Heart left ventricle (tissue), 13 donors: ENCODE results near the gene EYS.

Source experiments
- POLR2A ChIP-seq, 2 donors: fragments of 450-650 bp; IDR thresholded peaks; one replicate each; pipeline ENCODE4 v1.6.1; 2017; ENCODE audit warnings: antibody characterized with exemption in 2 of 2, mild to moderate bottlenecking in 2 of 2, moderate library complexity in 2 of 2
- TF ChIP-seq, protein P1 (sequence below), 12 donors: fragments of 200-600 bp; sonication (generic) in 4 of 12; IDR thresholded peaks; one replicate each; pipeline versions ENCODE4 v1.5.0 to v1.8.0; 2018 to 2022; ENCODE audit warnings: antibody characterized with exemption in 12 of 12, mild to moderate bottlenecking in 5 of 12
- donor health status: ischemic (EF 13 %, LVEDD 7.1; RV severe dilation, severe dysfunction).
- donor health status: DM: no; HTN: yes; CAD: no.
- donor health status: DM: no; HTN: no; CAD: no.
- donor health status: ischemic (EF 25% LVEDD 6.9; RV normal size, moderate dysfunction).
- donor health status: ischemic (EF 25% LVEDD 5.7; RV mildly dilated, moderate dysfunction).
- donor health status: ischemic (EF 35%, LVEDD 5.7; RV mildly dilated, moderate dysfunction).
- donor health status: nonischemic (EF 11% LVEDD 7.7; RV severe dilation, severe dysfunction).
- donor health status: DM: yes; HTN: yes; CAD: no.
- donor health status: PGD.
- donor health status: ischemic (EF 29% LVEDD 5.4; RV normal size, mild dysfunction).
- donor health status: nonischemic (EF 23%, LVEDD 6.1; RV moderate dilation, normal function).

DNA sequence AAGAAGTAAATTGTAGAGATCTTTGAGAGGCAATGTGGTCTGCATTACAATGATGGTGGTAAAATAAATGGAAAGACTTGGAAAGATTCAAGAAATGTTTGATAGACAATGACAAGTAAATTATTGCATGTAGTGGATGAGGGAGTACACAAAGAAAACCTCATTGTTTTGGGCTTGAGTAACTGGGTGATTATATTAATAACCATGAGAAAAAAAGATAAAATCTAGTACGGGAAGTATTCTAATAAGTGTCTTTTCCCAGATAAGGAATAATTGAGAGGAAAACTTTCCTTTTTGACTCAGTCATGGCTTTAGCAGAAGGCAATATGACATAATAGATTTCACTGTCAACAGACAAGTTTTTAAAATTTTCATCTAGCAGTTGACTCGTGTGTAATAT is 993.0 kb downstream of the EYS start:
- TF ChIP-seq, protein P1, sequence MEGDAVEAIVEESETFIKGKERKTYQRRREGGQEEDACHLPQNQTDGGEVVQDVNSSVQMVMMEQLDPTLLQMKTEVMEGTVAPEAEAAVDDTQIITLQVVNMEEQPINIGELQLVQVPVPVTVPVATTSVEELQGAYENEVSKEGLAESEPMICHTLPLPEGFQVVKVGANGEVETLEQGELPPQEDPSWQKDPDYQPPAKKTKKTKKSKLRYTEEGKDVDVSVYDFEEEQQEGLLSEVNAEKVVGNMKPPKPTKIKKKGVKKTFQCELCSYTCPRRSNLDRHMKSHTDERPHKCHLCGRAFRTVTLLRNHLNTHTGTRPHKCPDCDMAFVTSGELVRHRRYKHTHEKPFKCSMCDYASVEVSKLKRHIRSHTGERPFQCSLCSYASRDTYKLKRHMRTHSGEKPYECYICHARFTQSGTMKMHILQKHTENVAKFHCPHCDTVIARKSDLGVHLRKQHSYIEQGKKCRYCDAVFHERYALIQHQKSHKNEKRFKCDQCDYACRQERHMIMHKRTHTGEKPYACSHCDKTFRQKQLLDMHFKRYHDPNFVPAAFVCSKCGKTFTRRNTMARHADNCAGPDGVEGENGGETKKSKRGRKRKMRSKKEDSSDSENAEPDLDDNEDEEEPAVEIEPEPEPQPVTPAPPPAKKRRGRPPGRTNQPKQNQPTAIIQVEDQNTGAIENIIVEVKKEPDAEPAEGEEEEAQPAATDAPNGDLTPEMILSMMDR (IDR thresholded peaks at IDR 0.05): no peak
- no peak for TF ChIP-seq POLR2A (IDR thresholded peaks at IDR 0.05)
